Colon (tissue), 2 donors: ENCODE measurements around the gene E2F3.
"Not testable (repeated sequence)": the region's sequence is repeated elsewhere in the genome, so short reads cannot be mapped to it uniquely, and the experiment has no call there.

Experiments used
- FAIRE-seq: peaks from 2 replicates; lab custom pipeline; 2012; peaks lifted over from hg19 to GRCh38; lab: Jason Lieb, UNC
- donor health status: control.
- donor health status: control.

E2F3 gene

GRCh38 chr6:20467437-20467836 lies 65.8 kb downstream of the E2F3 start:
- no peak for FAIRE-seq

GRCh38 chr6:20468209-20468608 lies 66.5 kb downstream of the E2F3 start:
- no peak for FAIRE-seq

- FAIRE-seq, result no peak
These were observed 71.1 kb downstream of the E2F3 start for GRCh38 chr6:20472748-20473147.

- FAIRE-seq, result no peak
These were observed 71.8 kb downstream of the E2F3 start for GRCh38 chr6:20473518-20473917.

- FAIRE-seq, result no peak
These were observed 73.3 kb downstream of the E2F3 start for GRCh38 chr6:20474874-20475542.

- no peak for FAIRE-seq
These were observed 74.9 kb downstream of the E2F3 start for GRCh38 chr6:20476501-20477043.

GRCh38 chr6:20477485-20477884 lies 75.8 kb downstream of the E2F3 start:
- FAIRE-seq, result no peak

GRCh38 chr6:20479060-20479459 lies 77.4 kb downstream of the E2F3 start:
- no peak for FAIRE-seq

GRCh38 chr6:20479526-20479925 lies 77.8 kb downstream of the E2F3 start:
- FAIRE-seq, result no peak

- no peak for FAIRE-seq
These were observed 79.6 kb downstream of the E2F3 start for GRCh38 chr6:20481281-20481680.

- no peak for FAIRE-seq
These were observed 82.3 kb downstream of the E2F3 start for GRCh38 chr6:20483887-20484497.

- FAIRE-seq, result no peak
These were observed 85.0 kb downstream of the E2F3 start for GRCh38 chr6:20486641-20487040.

GRCh38 chr6:20487669-20488375 lies 86.1 kb downstream of the E2F3 start:
- FAIRE-seq, result no peak

- FAIRE-seq, result no peak
These were observed 88.9 kb downstream of the E2F3 start for GRCh38 chr6:20490591-20490990.

- FAIRE-seq, result no peak
These were observed 90.4 kb downstream of the E2F3 start for GRCh38 chr6:20492099-20492498.

GRCh38 chr6:20497216-20498040 lies 95.7 kb downstream of the E2F3 start:
- FAIRE-seq, result no peak

- FAIRE-seq, result no peak
These were observed 96.3 kb downstream of the E2F3 start for GRCh38 chr6:20498041-20498385.

GRCh38 chr6:20509212-20509611 lies 107.5 kb downstream of the E2F3 start:
- FAIRE-seq, result no peak

- FAIRE-seq, result no peak
These were observed 110.2 kb downstream of the E2F3 start for GRCh38 chr6:20511852-20512251.

GRCh38 chr6:20525208-20525607 lies 123.5 kb downstream of the E2F3 start:
- not testable (repeated sequence) for FAIRE-seq

GRCh38 chr6:20529086-20529448 lies 127.4 kb downstream of the E2F3 start:
- not testable (repeated sequence) for FAIRE-seq

GRCh38 chr6:20532881-20533280 lies 131.2 kb downstream of the E2F3 start:
- no peak for FAIRE-seq
